H1 (cell line): ENCODE data around the gene PLEKHA5. TPM values are rescaled to one million over a fixed set of nuclear protein-coding genes. Genes with fewer than 3 reads are reported as not detected.

Experiments used
- JUND ChIP-seq: IDR thresholded peaks from 2 replicates; pipeline ENCODE4 v1.6.1; 2011; ENCODE audit warnings: mild to moderate bottlenecking, improper control_type of control experiment, low read length
- POU5F1 ChIP-seq: IDR thresholded peaks from 2 replicates; pipeline ENCODE4 v1.6.1; 2011; ENCODE audit warnings: low read depth, mild to moderate bottlenecking, low read length, moderate library complexity
- SIRT6 ChIP-seq: IDR thresholded peaks from one replicate; pipeline ENCODE4 v1.7.1; 2012; ENCODE audit warnings: low read length, inconsistent platforms
- polyA plus RNA-seq, 7 experiments: library from polyadenylated mRNA; depleted of rRNA in 3 of 7; stranded (reverse) in 5 of 7; unstranded in 2 of 7; fragments of >200 nt in 5 of 7; fragments of 200-250 nt in 2 of 7; gene quantifications; 1 replicate in 5 of 7; 2 replicates in 1 of 7; 4 replicates in 1 of 7; pipeline versions ENCODE4 v1.2.1 to v1.2.3, GENCODE V29; 2011 to 2013; ENCODE audit warnings: missing spikeins in 2 of 7, mixed read lengths in 2 of 7
- total RNA-seq: library from RNA; stranded (reverse); fragmentation: NEBNext Ultra II Directional; extraction: Animal tissue kit (Norgen Biotek cat#: 25700); gene quantifications from 2 replicates; pipeline ENCODE4 v1.2.1, GENCODE V29; 2021

The PLEKHA5 gene
- total and polyA plus RNA-seq, 2 of the 8 experiments (the other 6 are each of a cell fraction or from before 2014, with no cell fraction given) = 17.2 to 66.1 TPM

GRCh38 chr12:19302100-19302640, 172.6 kb downstream of the PLEKHA5 start (continued):
- TF ChIP-seq SIRT6 (no peak), JUND (no peak), POU5F1 (no peak)
- TF ChIP-seq, all 59 proteins: peak for 0
